ENCODE measurements around the gene TEX29.

Gene TEX29

DNA sequence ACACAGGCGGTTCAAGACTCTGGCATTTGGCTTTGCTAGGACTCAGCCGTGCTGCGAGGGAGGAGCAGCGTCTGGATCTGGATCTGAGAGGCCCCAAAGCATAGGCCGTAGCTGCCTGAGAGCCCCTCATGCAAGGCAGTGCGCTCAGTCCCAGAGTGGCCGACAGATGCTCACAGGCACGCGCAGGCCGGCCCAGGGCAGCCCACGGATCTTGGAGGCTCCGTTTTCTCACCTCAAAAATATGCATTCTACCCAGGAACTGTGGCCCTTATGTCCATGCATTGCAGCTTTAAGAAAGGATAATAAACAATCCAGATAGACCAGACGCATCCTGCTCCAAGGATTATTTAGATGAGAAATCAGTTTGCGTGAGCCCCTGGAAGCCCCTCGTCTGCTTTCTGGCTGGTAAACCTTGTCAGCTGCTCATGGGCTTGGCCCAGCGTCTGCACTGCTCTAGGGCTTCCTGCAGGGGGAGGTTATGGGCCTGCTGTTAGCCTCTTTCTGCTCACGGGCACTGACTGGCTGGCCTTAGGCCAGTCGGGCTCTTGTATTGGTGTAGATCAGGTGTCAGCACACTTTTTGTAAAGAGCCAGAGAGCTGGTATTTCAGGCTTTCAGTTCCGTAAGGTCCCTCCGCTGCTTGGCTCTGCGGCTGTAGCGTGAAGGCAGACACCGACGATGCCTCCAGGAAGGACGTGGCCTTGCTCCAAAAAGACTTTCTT, 24.2 kb downstream of the TEX29 start:
- DNase-seq, result peak; percentile 98

GRCh38 chr13:111345682-111346081, 25.2 kb downstream of the TEX29 start:
- peak; percentile 9 for DNase-seq

GRCh38 chr13:111346101-111346680, 25.7 kb downstream of the TEX29 start:
- DNase-seq, result peak; percentile 3

- no peak for DNase-seq
These were observed 27.0 kb downstream of the TEX29 start for GRCh38 chr13:111347438-111347837.

- DNase-seq, result no peak
These were observed 33.1 kb downstream of the TEX29 start for GRCh38 chr13:111353508-111353907.

- no peak for DNase-seq
These were observed 34.3 kb downstream of the TEX29 start for GRCh38 chr13:111354789-111355188.

GRCh38 chr13:111356795-111357194, 36.4 kb downstream of the TEX29 start:
- DNase-seq, result no peak

DNA sequence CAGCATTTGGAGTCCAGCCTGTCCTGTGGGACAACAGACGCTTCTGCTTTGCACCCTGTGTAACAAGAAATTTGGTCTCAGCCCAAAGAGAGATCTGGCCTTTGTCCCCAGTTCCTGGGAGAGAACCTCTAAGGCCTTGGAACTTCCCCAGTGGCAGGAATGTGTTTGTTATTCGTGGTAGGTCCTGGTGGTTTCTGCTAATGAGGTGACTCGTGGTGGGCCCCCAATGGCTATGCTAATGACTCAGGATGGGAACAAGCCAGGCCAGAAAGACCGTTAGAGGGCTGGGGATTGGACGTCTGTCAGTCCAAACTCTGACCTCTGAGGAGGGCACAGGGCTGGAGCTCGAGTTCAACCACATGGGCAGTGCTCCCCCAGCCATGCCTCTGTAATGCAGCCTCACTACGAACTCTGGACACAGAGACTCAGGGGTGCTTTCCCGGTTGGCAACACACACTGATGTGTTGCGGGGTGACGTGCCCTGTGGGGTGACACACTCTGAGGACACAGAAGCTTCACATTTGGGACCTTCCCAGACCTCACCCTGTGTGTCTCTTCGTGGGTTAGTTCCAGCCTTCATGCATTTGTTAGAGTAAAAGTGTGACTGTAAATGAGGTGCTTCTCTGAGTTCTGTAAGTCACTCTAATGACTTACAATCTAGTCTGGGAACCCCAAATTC, 38.9 kb downstream of the TEX29 start:
- no peak for DNase-seq

DNA sequence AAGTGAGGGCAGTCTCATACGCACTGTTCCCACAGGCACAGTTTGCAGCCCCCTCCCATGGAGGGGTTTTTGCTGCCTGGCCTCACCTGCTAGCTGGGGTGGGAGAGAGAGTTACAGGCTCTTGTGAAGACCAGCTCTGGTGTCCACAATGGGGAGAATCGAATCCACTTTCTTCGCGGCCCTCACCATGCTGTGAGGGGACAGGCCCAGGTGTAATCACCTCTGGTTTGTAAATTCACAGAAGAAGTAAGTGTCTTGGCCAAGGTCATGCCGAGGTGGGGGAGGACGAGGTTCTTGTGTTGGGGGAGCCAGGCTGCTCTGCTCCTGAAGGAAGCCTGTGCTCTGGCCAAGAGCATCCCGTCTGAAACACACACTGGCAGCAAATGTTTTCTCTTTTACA, 39.5 kb downstream of the TEX29 start:
- no peak for DNase-seq

- DNase-seq, result no peak
These were observed 40.0 kb downstream of the TEX29 start for GRCh38 chr13:111360452-111360851.

- no peak for DNase-seq
These were observed 40.8 kb downstream of the TEX29 start for GRCh38 chr13:111361046-111361872.

DNA sequence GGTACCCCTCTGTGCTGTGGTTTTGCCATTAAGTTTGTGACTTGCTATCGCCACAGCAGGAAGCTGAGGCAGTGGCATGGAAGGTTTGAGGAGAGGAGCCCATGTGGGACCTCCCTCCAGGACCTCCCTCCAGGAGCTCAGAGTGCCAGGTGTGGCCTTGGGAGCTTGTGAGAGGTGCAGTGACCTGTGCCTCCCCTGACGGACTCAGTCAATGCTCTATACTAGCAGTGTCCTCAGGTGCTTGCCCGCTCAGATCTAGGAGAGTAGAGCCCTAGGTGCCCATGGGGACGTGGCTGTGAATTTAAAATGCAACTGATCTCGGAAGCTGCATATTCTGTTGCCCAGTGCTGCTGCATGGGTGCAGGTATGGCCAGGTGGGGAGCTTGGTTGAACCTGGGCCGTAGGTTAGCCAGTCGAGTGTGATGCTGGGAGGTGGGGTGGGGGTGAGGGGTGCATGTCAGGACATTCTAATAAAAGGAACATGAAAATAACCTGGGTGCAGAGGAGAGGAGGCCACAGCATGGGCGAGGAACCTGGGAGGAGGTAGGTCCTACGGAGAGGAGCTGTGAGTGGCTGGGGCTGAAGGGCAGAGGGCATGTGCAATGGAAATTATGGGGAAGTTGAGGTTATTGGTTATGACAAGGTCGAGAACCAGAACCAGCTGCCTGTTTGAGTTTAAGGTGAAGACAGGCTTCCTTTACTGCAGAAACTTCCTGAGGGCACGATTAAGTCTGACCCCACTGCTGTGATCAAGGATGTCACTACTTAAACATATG, 41.6 kb downstream of the TEX29 start:
- DNase-seq, result no peak

- no peak for DNase-seq
These were observed 42.7 kb downstream of the TEX29 start for GRCh38 chr13:111363121-111363520.

GRCh38 chr13:111363591-111363990, 43.1 kb downstream of the TEX29 start:
- DNase-seq, result no peak

GRCh38 chr13:111365149-111366005, 44.9 kb downstream of the TEX29 start:
- DNase-seq, result no peak

DNA sequence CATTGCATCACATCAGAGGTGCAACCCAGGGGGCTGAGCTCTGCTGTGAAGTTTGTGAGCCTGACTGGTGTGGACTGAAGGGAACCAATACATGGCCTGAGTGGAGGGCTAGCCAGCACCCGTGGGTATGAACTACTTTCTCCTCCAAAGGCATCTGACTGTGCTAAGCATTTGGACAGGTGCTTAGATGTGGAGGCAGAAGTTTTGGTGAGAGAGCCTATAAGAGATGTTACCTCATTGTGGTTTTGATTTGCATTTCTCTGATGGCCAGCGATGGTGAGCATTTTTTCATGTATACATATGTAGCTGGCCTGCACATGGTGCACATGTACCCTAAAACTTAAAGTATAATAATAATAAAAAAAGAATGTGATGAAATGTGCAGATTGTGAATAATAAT, 46.9 kb downstream of the TEX29 start:
- DNase-seq, result no peak

- DNase-seq, result no peak
These were observed 47.6 kb downstream of the TEX29 start for GRCh38 chr13:111368091-111368490.

GRCh38 chr13:111370147-111370546, 49.7 kb downstream of the TEX29 start:
- no peak for DNase-seq

- no peak for DNase-seq
These were observed 50.4 kb downstream of the TEX29 start for GRCh38 chr13:111370570-111371535.

DNA sequence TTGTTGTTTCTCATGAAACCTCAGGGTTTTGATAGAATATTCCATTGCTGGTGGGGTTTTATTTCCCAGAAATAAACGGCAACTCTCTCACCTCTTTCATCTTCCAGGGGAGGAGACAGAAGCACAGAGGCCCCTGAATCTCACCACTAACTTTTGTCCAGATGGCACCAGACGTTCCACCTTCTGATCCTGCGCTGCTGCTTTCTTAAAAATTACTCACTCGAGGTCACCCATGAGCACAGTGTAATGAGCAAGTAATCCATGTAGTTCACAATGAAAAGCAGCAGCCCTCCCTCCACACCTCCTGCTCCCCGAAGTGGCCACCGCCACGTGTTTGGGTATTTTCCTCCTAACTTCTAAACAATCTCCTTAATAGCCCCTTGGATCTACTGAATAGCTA, 51.3 kb downstream of the TEX29 start:
- no peak for DNase-seq

Data from NCI-H1092 treated with DMSO at 0.1 percent for 48 hours (cell line).